ENCODE measurements around the gene RBM33. TPM values are rescaled to one million over a fixed set of nuclear protein-coding genes. Genes with fewer than 3 reads are reported as not detected.

The RBM33 gene
- total and polyA plus RNA-seq, 2 experiments from 2014 or later, result 51.1 to 53.5 TPM

GRCh38 chr7:155790666-155791065, 146.2 kb downstream of the RBM33 start:
- no peak for DNase-seq (ENCODE audit: low read depth in 1 of 2, low spot score in 1 of 2)
- Histone ChIP-seq H3K9me3 (ENCODE audit: low read depth) (no peaks in the 10 kb centered on the region), H3K4me1 (ENCODE audit: low read depth) (no peaks in the 10 kb centered on the region), H3K27me3 (peaks cover 30% of the 10 kb centered on the region), H3K4me3 (no peak overlapping the region), H3K27ac (no peak overlapping the region), H3K36me3 (no peaks in the 10 kb centered on the region)
- TF ChIP-seq, protein P1, sequence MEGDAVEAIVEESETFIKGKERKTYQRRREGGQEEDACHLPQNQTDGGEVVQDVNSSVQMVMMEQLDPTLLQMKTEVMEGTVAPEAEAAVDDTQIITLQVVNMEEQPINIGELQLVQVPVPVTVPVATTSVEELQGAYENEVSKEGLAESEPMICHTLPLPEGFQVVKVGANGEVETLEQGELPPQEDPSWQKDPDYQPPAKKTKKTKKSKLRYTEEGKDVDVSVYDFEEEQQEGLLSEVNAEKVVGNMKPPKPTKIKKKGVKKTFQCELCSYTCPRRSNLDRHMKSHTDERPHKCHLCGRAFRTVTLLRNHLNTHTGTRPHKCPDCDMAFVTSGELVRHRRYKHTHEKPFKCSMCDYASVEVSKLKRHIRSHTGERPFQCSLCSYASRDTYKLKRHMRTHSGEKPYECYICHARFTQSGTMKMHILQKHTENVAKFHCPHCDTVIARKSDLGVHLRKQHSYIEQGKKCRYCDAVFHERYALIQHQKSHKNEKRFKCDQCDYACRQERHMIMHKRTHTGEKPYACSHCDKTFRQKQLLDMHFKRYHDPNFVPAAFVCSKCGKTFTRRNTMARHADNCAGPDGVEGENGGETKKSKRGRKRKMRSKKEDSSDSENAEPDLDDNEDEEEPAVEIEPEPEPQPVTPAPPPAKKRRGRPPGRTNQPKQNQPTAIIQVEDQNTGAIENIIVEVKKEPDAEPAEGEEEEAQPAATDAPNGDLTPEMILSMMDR (IDR thresholded peaks at IDR 0.05; ENCODE audit: low read depth, low read length), result no peak

GRCh38 chr7:155791214-155791737, 146.8 kb downstream of the RBM33 start:
- Histone ChIP-seq H3K4me3 (no peak overlapping the region), H3K4me1 (ENCODE audit: low read depth) (no peaks in the 10 kb centered on the region), H3K36me3 (no peaks in the 10 kb centered on the region), H3K9me3 (ENCODE audit: low read depth) (no peaks in the 10 kb centered on the region), H3K27ac (no peak overlapping the region), H3K27me3 (peaks cover 36% of the 10 kb centered on the region)
- no peak for DNase-seq (ENCODE audit: low read depth in 1 of 2, low spot score in 1 of 2)
- TF ChIP-seq, protein P1 (IDR thresholded peaks at IDR 0.05; ENCODE audit: low read depth, low read length), result no peak

- Histone ChIP-seq H3K27ac (no peak overlapping the region), H3K36me3 (no peaks in the 10 kb centered on the region), H3K9me3 (ENCODE audit: low read depth) (no peaks in the 10 kb centered on the region), H3K27me3 (peaks cover 36% of the 10 kb centered on the region), H3K4me1 (ENCODE audit: low read depth) (no peaks in the 10 kb centered on the region), H3K4me3 (no peak overlapping the region)
- no peak for DNase-seq (ENCODE audit: low read depth in 1 of 2, low spot score in 1 of 2)
- TF ChIP-seq, protein P1 (IDR thresholded peaks at IDR 0.05; ENCODE audit: low read depth, low read length), result no peak
Measured at GRCh38 chr7:155791836-155792235, 147.4 kb downstream of the RBM33 start.

DNA sequence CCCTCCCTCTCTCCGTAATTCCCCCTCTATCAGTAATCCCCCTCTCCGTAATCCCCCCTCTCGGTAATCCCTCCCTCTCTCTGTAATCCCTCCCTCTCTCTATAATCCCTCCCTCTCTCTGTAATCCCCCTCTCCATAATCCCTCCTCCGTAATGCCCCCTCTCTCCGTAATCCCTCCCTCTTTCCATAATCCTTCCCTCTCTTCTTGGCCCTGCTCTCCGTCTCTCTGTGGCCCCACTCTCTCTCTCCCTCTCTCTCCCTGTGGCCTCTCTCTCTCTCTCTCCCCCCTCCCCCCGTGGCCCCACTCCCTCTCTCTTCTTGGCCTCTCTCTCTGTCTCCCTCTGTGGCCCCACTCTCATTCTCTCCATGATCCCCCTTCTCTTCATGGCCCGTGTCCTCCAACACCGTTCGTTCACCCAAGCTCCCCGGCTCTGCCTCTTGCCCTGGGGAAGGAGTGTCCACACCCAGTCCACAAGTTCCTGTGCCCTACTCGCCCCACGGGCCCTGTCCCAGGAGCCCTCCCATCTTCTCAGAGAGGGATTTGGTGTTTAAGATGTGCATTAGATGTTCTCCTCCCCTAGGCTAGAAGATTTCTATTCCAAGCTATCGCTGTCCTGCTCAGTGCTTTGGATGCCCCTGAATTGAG, 148.0 kb downstream of the RBM33 start:
- Histone ChIP-seq H3K27ac (no peak overlapping the region), H3K9me3 (ENCODE audit: low read depth) (no peaks in the 10 kb centered on the region), H3K4me1 (ENCODE audit: low read depth) (no peaks in the 10 kb centered on the region), H3K27me3 (peaks cover 36% of the 10 kb centered on the region), H3K36me3 (no peaks in the 10 kb centered on the region), H3K4me3 (no peak overlapping the region)
- TF ChIP-seq, protein P1 (IDR thresholded peaks at IDR 0.05; ENCODE audit: low read depth, low read length), result no peak
- DNase-seq (ENCODE audit: low read depth in 1 of 2, low spot score in 1 of 2), result no peak

DNA sequence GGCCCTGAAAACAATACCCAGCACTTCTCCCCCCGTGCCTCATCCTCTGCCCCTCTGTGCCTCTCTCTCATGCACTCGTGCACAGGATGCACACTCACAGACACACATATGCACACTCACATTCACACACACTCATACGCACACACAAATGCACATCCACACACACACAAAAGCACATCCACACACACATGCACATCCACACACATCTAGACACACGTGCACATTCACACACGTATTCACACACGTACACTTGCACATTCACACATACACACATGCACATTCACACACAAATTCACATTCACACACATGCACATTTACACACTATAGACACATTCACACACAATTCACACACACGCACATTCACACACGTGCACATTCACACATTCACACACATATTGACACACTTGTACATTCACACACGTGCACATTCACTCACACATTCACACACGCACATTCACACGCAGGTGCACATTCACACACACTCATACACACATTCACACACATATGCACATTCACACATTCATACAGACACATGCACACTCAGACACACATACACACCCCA, 148.6 kb downstream of the RBM33 start:
- Histone ChIP-seq H3K36me3 (no peaks in the 10 kb centered on the region), H3K4me3 (no peak overlapping the region), H3K9me3 (ENCODE audit: low read depth) (no peaks in the 10 kb centered on the region), H3K27me3 (peaks cover 37% of the 10 kb centered on the region), H3K27ac (no peak overlapping the region), H3K4me1 (ENCODE audit: low read depth) (no peaks in the 10 kb centered on the region)
- TF ChIP-seq, protein P1 (IDR thresholded peaks at IDR 0.05; ENCODE audit: low read depth, low read length), result no peak
- no peak for DNase-seq (ENCODE audit: low read depth in 1 of 2, low spot score in 1 of 2)
